HepG2 (cell line): ENCODE data around the gene KXD1. TPM values are rescaled to one million over a fixed set of nuclear protein-coding genes. Genes with fewer than 3 reads are reported as not detected.

ENCODE experiments used
- ERF ChIP-seq: IDR thresholded peaks from 2 replicates; pipeline ENCODE4 v1.6.1; 2018; ENCODE audit warnings: missing biosample characterization, missing genetic modification reagents
- ETV6 ChIP-seq: sonication (generic); formaldehyde crosslinking; conservative IDR thresholded peaks from 2 replicates; pipeline ENCODE4 v1.4.0; 2020; ENCODE audit warnings: missing genetic modification reagents
- KLF15 ChIP-seq: sonication (generic); formaldehyde crosslinking; IDR thresholded peaks from 2 replicates; pipeline ENCODE4 v1.8.1; 2023; ENCODE audit warnings: borderline replicate concordance, mild to moderate bottlenecking, inconsistent platforms, missing genetic modification reagents, mixed read lengths
- NCOA5 ChIP-seq: sonication (generic); formaldehyde crosslinking; IDR thresholded peaks from 2 replicates; pipeline ENCODE4 v1.4.0; 2020; ENCODE audit warnings: missing genetic modification reagents
- RXRA ChIP-seq: sonication (generic); formaldehyde crosslinking; IDR thresholded peaks from 2 replicates; pipeline ENCODE4 v1.5.1; 2020; ENCODE audit warnings: missing genetic modification reagents
- SRSF1 ChIP-seq: fragments of 200-400 bp; formaldehyde crosslinking; optimal IDR thresholded peaks from 2 replicates; pipeline ENCODE3; 2017; ENCODE audit warnings: mild to moderate bottlenecking, low read depth, low read length, moderate library complexity
- ZNF343 ChIP-seq: sonication (generic); formaldehyde crosslinking; IDR thresholded peaks from 2 replicates; pipeline ENCODE4 v1.4.0; 2020; ENCODE audit warnings: mild to moderate bottlenecking, missing genetic modification reagents
- ZNF776 ChIP-seq: sonication (generic); formaldehyde crosslinking; IDR thresholded peaks from 2 replicates; pipeline ENCODE4 v1.4.0; 2020; ENCODE audit warnings: mild to moderate bottlenecking, missing genetic modification reagents
- polyA plus RNA-seq, 8 experiments: library from polyadenylated mRNA; depleted of rRNA in 3 of 8; stranded (reverse) in 7 of 8; unstranded in 1 of 8; fragments of >200 nt; fragmentation: Illumina TruSeq in 4 of 8; extraction: Trizol in 4 of 8; gene quantifications; 2 replicates each; pipeline versions ENCODE4 v1.2.1 to v1.2.3, GENCODE V29; 2011 to 2016; ENCODE audit warnings: low read depth in 4 of 8, missing spikeins in 1 of 8, mixed read lengths in 1 of 8; ENCODE audit not compliant: insufficient read depth in 1 of 8
- total RNA-seq, 5 experiments: library from RNA; depleted of rRNA; stranded (reverse); fragments of >200 nt; fragmentation: Illumina TruSeq; extraction: Trizol; gene quantifications; 2 replicates each; pipeline ENCODE4 v1.2.3, GENCODE V29; 2016; ENCODE audit warnings: low read depth in 1 of 5
- TF ChIP-seq, protein P1 (sequence below): IDR thresholded peaks from 2 replicates; pipeline ENCODE4 v1.6.1; 2016
- TF ChIP-seq, protein P2 (sequence below): sonication (generic); formaldehyde crosslinking; IDR thresholded peaks from 2 replicates; pipeline ENCODE4 v1.8.1; 2023; ENCODE audit warnings: mild to moderate bottlenecking, missing genetic modification reagents
- TF ChIP-seq, protein P3 (sequence below): sonication (generic); formaldehyde crosslinking; IDR thresholded peaks from 2 replicates; pipeline ENCODE4 v1.9.0; 2021; ENCODE audit warnings: missing genetic modification reagents, borderline replicate concordance
- TF ChIP-seq, protein P4 (sequence below): sonication (generic); formaldehyde crosslinking; IDR thresholded peaks from 2 replicates; pipeline ENCODE4 v1.8.1; 2022; ENCODE audit warnings: mild to moderate bottlenecking, missing genetic modification reagents
- TF ChIP-seq, protein P5 (sequence below): sonication (generic); formaldehyde crosslinking; IDR thresholded peaks from 2 replicates; pipeline ENCODE4 v1.5.0; 2020; ENCODE audit warnings: mild to moderate bottlenecking, missing genetic modification reagents, borderline replicate concordance
- TF ChIP-seq, protein P6 (sequence below): sonication (generic); formaldehyde crosslinking; IDR thresholded peaks from 2 replicates; pipeline ENCODE4 v1.8.1; 2023; ENCODE audit warnings: mild to moderate bottlenecking, missing genetic modification reagents
- TF ChIP-seq, protein P7 (sequence below): sonication (generic); formaldehyde crosslinking; IDR thresholded peaks from 2 replicates; pipeline ENCODE4 v1.4.0; 2020; ENCODE audit warnings: missing genetic modification reagents

KXD1 gene
- total and polyA plus RNA-seq, 2 of the 13 experiments (the other 11 are each of a cell fraction or from before 2014, with no cell fraction given): 44.6 to 143 TPM

DNA sequence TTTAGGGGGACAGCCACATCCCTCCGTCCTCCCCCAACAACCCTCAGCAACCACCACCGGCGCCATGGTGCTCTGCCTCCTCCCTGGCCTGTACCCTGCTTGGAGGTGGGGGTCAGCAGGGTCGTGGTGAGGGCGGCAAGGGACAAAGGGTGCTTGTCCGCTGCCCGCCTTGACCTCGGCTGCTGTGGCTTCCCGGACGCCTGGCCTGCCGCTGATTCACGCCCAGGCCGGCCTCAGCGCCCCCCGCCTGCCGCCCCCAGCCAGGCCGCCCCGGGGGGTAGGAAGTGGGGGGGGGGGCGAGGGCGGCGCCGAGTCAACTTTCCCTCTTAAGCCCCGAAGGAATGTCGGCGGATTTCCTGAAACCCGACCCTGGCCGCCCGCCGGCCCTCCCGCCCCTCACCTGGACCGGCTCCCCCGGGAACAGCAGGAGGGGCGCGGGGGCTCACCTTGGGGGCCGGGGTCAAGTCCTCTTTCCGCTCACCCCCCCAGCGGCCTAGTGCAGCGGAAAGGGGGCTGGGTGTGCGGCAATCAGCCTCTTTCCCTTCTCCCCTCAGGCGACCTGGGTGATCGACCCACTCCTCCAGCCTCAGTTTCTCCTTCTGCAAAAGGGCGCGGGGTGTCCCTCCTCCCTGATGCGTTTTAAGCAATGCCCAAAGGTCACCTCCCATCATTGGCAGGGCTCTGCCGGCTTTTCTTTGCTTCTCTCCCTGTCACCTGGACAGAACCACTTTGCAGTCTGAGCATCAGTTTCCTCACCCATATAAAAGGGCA is 53.1 kb downstream of the KXD1 start (continued):
- TF ChIP-seq, protein P1, sequence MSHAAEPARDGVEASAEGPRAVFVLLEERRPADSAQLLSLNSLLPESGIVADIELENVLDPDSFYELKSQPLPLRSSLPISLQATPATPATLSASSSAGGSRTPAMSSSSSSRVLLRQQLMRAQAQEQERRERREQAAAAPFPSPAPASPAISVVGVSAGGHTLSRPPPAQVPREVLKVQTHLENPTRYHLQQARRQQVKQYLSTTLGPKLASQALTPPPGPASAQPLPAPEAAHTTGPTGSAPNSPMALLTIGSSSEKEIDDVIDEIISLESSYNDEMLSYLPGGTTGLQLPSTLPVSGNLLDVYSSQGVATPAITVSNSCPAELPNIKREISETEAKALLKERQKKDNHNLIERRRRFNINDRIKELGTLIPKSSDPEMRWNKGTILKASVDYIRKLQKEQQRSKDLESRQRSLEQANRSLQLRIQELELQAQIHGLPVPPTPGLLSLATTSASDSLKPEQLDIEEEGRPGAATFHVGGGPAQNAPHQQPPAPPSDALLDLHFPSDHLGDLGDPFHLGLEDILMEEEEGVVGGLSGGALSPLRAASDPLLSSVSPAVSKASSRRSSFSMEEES: 0 out of 2 replicates have a peak, but pooled peaks have one; percentile 31
- TF ChIP-seq, protein P2, sequence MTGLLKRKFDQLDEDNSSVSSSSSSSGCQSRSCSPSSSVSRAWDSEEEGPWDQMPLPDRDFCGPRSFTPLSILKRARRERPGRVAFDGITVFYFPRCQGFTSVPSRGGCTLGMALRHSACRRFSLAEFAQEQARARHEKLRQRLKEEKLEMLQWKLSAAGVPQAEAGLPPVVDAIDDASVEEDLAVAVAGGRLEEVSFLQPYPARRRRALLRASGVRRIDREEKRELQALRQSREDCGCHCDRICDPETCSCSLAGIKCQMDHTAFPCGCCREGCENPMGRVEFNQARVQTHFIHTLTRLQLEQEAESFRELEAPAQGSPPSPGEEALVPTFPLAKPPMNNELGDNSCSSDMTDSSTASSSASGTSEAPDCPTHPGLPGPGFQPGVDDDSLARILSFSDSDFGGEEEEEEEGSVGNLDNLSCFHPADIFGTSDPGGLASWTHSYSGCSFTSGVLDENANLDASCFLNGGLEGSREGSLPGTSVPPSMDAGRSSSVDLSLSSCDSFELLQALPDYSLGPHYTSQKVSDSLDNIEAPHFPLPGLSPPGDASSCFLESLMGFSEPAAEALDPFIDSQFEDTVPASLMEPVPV (CRISPR knock-in tag): peak; percentile 70
- 0 out of 2 replicates have a peak, but pooled peaks have one; percentile 7 for TF ChIP-seq ETV6 (CRISPR knock-in tag)
- peak; percentile 99 for TF ChIP-seq SRSF1
- TF ChIP-seq, protein P3, sequence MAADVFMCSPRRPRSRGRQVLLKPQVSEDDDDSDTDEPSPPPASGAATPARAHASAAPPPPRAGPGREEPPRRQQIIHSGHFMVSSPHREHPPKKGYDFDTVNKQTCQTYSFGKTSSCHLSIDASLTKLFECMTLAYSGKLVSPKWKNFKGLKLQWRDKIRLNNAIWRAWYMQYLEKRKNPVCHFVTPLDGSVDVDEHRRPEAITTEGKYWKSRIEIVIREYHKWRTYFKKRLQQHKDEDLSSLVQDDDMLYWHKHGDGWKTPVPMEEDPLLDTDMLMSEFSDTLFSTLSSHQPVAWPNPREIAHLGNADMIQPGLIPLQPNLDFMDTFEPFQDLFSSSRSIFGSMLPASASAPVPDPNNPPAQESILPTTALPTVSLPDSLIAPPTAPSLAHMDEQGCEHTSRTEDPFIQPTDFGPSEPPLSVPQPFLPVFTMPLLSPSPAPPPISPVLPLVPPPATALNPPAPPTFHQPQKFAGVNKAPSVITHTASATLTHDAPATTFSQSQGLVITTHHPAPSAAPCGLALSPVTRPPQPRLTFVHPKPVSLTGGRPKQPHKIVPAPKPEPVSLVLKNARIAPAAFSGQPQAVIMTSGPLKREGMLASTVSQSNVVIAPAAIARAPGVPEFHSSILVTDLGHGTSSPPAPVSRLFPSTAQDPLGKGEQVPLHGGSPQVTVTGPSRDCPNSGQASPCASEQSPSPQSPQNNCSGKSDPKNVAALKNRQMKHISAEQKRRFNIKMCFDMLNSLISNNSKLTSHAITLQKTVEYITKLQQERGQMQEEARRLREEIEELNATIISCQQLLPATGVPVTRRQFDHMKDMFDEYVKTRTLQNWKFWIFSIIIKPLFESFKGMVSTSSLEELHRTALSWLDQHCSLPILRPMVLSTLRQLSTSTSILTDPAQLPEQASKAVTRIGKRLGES (CRISPR knock-in tag): 0 out of 2 replicates have a peak, but pooled peaks have one; percentile 16
- no peak for TF ChIP-seq NCOA5 (CRISPR knock-in tag)
- peak; percentile 82; the same call in 1 of the 2 replicates for TF ChIP-seq ZNF343
- TF ChIP-seq RXRA: peak; percentile 99
- TF ChIP-seq, protein P4, sequence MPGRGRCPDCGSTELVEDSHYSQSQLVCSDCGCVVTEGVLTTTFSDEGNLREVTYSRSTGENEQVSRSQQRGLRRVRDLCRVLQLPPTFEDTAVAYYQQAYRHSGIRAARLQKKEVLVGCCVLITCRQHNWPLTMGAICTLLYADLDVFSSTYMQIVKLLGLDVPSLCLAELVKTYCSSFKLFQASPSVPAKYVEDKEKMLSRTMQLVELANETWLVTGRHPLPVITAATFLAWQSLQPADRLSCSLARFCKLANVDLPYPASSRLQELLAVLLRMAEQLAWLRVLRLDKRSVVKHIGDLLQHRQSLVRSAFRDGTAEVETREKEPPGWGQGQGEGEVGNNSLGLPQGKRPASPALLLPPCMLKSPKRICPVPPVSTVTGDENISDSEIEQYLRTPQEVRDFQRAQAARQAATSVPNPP (CRISPR knock-in tag): no peak
- TF ChIP-seq, protein P5, sequence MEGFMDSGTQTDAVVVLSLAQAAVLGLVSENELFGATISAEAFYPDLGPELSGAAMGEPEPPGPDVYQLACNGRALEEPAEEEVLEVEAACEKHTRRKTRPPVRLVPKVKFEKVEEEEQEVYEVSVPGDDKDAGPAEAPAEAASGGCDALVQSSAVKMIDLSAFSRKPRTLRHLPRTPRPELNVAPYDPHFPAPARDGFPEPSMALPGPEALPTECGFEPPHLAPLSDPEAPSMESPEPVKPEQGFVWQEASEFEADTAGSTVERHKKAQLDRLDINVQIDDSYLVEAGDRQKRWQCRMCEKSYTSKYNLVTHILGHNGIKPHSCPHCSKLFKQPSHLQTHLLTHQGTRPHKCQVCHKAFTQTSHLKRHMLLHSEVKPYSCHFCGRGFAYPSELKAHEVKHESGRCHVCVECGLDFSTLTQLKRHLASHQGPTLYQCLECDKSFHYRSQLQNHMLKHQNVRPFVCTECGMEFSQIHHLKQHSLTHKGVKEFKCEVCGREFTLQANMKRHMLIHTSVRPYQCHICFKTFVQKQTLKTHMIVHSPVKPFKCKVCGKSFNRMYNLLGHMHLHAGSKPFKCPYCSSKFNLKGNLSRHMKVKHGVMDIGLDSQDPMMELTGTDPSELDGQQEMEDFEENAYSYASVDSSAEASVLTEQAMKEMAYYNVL (CRISPR knock-in tag): peak; percentile 79
- 0 out of 2 replicates have a peak, but pooled peaks have one; percentile 22 for TF ChIP-seq ZNF776
- TF ChIP-seq, protein P6, sequence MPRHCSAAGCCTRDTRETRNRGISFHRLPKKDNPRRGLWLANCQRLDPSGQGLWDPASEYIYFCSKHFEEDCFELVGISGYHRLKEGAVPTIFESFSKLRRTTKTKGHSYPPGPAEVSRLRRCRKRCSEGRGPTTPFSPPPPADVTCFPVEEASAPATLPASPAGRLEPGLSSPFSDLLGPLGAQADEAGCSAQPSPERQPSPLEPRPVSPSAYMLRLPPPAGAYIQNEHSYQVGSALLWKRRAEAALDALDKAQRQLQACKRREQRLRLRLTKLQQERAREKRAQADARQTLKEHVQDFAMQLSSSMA (CRISPR knock-in tag): no peak
- TF ChIP-seq ERF (CRISPR knock-in tag): peak; percentile 87
- TF ChIP-seq, protein P7, sequence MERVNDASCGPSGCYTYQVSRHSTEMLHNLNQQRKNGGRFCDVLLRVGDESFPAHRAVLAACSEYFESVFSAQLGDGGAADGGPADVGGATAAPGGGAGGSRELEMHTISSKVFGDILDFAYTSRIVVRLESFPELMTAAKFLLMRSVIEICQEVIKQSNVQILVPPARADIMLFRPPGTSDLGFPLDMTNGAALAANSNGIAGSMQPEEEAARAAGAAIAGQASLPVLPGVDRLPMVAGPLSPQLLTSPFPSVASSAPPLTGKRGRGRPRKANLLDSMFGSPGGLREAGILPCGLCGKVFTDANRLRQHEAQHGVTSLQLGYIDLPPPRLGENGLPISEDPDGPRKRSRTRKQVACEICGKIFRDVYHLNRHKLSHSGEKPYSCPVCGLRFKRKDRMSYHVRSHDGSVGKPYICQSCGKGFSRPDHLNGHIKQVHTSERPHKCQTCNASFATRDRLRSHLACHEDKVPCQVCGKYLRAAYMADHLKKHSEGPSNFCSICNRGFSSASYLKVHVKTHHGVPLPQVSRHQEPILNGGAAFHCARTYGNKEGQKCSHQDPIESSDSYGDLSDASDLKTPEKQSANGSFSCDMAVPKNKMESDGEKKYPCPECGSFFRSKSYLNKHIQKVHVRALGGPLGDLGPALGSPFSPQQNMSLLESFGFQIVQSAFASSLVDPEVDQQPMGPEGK (CRISPR knock-in tag): peak; percentile 100
- TF ChIP-seq KLF15 (CRISPR knock-in tag): 0 out of 2 replicates have a peak, but pooled peaks have one; percentile 39
